Activated naive CD4-positive, alpha-beta T cell treated with anti-CD3 and anti-CD28 coated beads for 36 hours (primary cell): ENCODE results near the gene ZNF263. TPM values are rescaled to one million over a fixed set of nuclear protein-coding genes. Genes with fewer than 3 reads are reported as not detected.
A peak's percentile ranks its signal among the peaks of the same experiment; 100 is the strongest.

Experiments
- CTCF ChIA-PET: fragments of 350-600 bp; sonication (Branson Sonifier 250); formaldehyde crosslinking; loops from one replicate; lab custom pipeline; 2021; ENCODE audit warnings: antibody characterized with exemption; lab: Charles Lee
- DNase-seq: peaks from one replicate; pipeline ENCODE4 v3.0.0-alpha.2; 2020
- H3K27ac Mint-ChIP-seq: one replicate; pipeline ENCODE4 v1.8.0; 2021; ENCODE audit warnings: mild to moderate bottlenecking, mixed read lengths
- H3K27me3 Mint-ChIP-seq: one replicate; pipeline ENCODE4 v1.8.0; 2021; ENCODE audit warnings: low read depth, mixed read lengths
- H3K36me3 Mint-ChIP-seq: one replicate; pipeline ENCODE4 v1.8.0; 2021; ENCODE audit warnings: low read depth, mixed read lengths
- H3K4me1 Mint-ChIP-seq: one replicate; pipeline ENCODE4 v1.8.0; 2021; ENCODE audit warnings: low read depth, mixed read lengths
- H3K4me3 Mint-ChIP-seq: one replicate; pipeline ENCODE4 v1.8.0; 2021; ENCODE audit warnings: mild to moderate bottlenecking, moderate library complexity, mixed read lengths
- H3K9me3 Mint-ChIP-seq: one replicate; pipeline ENCODE4 v1.8.0; 2021; ENCODE audit warnings: mixed read lengths
- intact Hi-C: fragments of 100-400 bp; cut with micrococcal nuclease; formaldehyde crosslinking; loops from one replicate; pipeline ENCODE4 v1.15.1; 2023
- total RNA-seq, 2 experiments: library from RNA; stranded (reverse); gene quantifications; one replicate each; pipeline ENCODE4 v1.2.3, GENCODE V29; 2021

ZNF263 gene
- total RNA-seq, 2 experiments from 2014 or later, result 9.1 to 12.2 TPM

GRCh38 chr16:3274490-3274889 lies 8.8 kb upstream of the ZNF263 start:
- Mint-ChIP-seq H3K27ac (no peak overlapping the region), H3K27me3 (no peaks in the 10 kb centered on the region), H3K9me3 (peaks cover 25% of the 10 kb centered on the region), H3K4me1 (no peaks in the 10 kb centered on the region), H3K4me3 (no peak overlapping the region), H3K36me3 (no peaks in the 10 kb centered on the region)
- CTCF ChIA-PET, result no interaction called here
- no peak for DNase-seq
- intact Hi-C loops, result no loop called here

- H3K27ac Mint-ChIP-seq, result no peak overlapping the region
- CTCF ChIA-PET, result no interaction called here
- intact Hi-C loops, result no loop called here
Observed at GRCh38 chr16:3274947-3275346, 8.3 kb upstream of the ZNF263 start.

GRCh38 chr16:3276679-3277078 lies 6.6 kb upstream of the ZNF263 start:
- Mint-ChIP-seq H3K36me3 (no peaks in the 10 kb centered on the region), H3K27me3 (no peaks in the 10 kb centered on the region), H3K4me3 (no peak overlapping the region), H3K9me3 (peaks cover 22% of the 10 kb centered on the region), H3K4me1 (no peaks in the 10 kb centered on the region), H3K27ac (no peak overlapping the region)
- intact Hi-C loops, result no loop called here
- DNase-seq, result no peak
- CTCF ChIA-PET, result interaction anchor here (1.6 kb wide), 1 partner anchor 9 kb away, joined by 7 read pairs; no protein-coding TSS in a partner anchor

More at GRCh38 chr16:3274947-3275346, 8.3 kb upstream of the ZNF263 start:
- H3K9me3 Mint-ChIP-seq, result peaks cover 25% of the 10 kb centered on the region
- no peak for DNase-seq
- no peaks in the 10 kb centered on the region for H3K36me3 Mint-ChIP-seq
- H3K27me3 Mint-ChIP-seq, result no peaks in the 10 kb centered on the region
- no peaks in the 10 kb centered on the region for H3K4me1 Mint-ChIP-seq
- H3K4me3 Mint-ChIP-seq, result no peak overlapping the region

- Mint-ChIP-seq H3K9me3 (peaks cover 4% of the 10 kb centered on the region), H3K4me1 (peaks cover 28% of the 10 kb centered on the region), H3K27me3 (no peaks in the 10 kb centered on the region), H3K4me3 (peak overlapping the region; percentile 43), H3K27ac (no peak overlapping the region), H3K36me3 (peaks cover 26% of the 10 kb centered on the region)
- intact Hi-C loops, result no loop called here
- no peak for DNase-seq
- CTCF ChIA-PET, result interaction anchor here (1.2 kb wide), 1 partner anchor 14 kb away, joined by 4 read pairs; no protein-coding TSS in a partner anchor
Observed at GRCh38 chr16:3281222-3281820, 2.0 kb upstream of the ZNF263 start.

GRCh38 chr16:3282103-3282729 lies 1.1 kb upstream of the ZNF263 start:
- CTCF ChIA-PET, result interaction anchor here (0.9 kb wide), 1 partner anchor 152 kb away, joined by 4 read pairs; no protein-coding TSS in a partner anchor
- Mint-ChIP-seq H3K4me3 (peak overlapping the region; percentile 95), H3K4me1 (peaks cover 28% of the 10 kb centered on the region), H3K9me3 (peaks cover 10% of the 10 kb centered on the region), H3K36me3 (peaks cover 34% of the 10 kb centered on the region), H3K27me3 (no peaks in the 10 kb centered on the region), H3K27ac (peak overlapping the region; percentile 97)
- peak; percentile 13 for DNase-seq
- intact Hi-C loops, result loop anchor here (2.0 kb wide), 1 partner anchor 93 kb away; the partner anchor contains the start of gene OR1F1

GRCh38 chr16:3283543-3284447 lies 504 bp downstream of the ZNF263 start:
- CTCF ChIA-PET, result interaction anchor here (1.3 to 1.9 kb wide), 2 partner anchors 17 to 21 kb away, joined by 5 to 6 read pairs; partner anchors contain the start of genes TIGD7 and ZNF75A
- intact Hi-C loops, result loop anchor here (1.0 to 2.0 kb wide), 10 partner anchors 19 to 217 kb away; partner anchors contain the start of genes OR1F1, TIGD7, ZNF174 and ZNF200
- peaks cover 50% of the 10 kb centered on the region for H3K36me3 Mint-ChIP-seq
- H3K27ac Mint-ChIP-seq, result peak overlapping the region; percentile 97
- H3K4me1 Mint-ChIP-seq, result peaks cover 28% of the 10 kb centered on the region
- H3K27me3 Mint-ChIP-seq, result no peaks in the 10 kb centered on the region
- peak overlapping the region; percentile 95 for H3K4me3 Mint-ChIP-seq
- DNase-seq, result peak; percentile 19
- H3K9me3 Mint-ChIP-seq, result peaks cover 18% of the 10 kb centered on the region

- Mint-ChIP-seq H3K27ac (no peak overlapping the region), H3K27me3 (no peaks in the 10 kb centered on the region), H3K4me1 (peaks cover 28% of the 10 kb centered on the region), H3K4me3 (peak overlapping the region; percentile 49), H3K9me3 (peaks cover 28% of the 10 kb centered on the region), H3K36me3 (peaks cover 64% of the 10 kb centered on the region)
- CTCF ChIA-PET, result interaction anchor here (1.9 kb wide), 1 partner anchor 20 kb away, joined by 5 read pairs; the partner anchor contains the start of genes TIGD7 and ZNF75A
- no peak for DNase-seq
- intact Hi-C loops, result no loop called here
Observed at GRCh38 chr16:3285131-3285530, 1.8 kb downstream of the ZNF263 start.

GRCh38 chr16:3289998-3290673 lies 6.8 kb downstream of the ZNF263 start:
- H3K9me3 Mint-ChIP-seq, result peaks cover 67% of the 10 kb centered on the region
- H3K27ac Mint-ChIP-seq, result no peak overlapping the region
- peaks cover 90% of the 10 kb centered on the region for H3K36me3 Mint-ChIP-seq
- H3K27me3 Mint-ChIP-seq, result no peaks in the 10 kb centered on the region
- DNase-seq, result no peak
- H3K4me1 Mint-ChIP-seq, result peaks cover 11% of the 10 kb centered on the region
- intact Hi-C loops, result no loop called here
- CTCF ChIA-PET, result interaction anchor here (1.1 kb wide), 1 partner anchor 167 kb away, joined by 3 read pairs; no protein-coding TSS in a partner anchor
- H3K4me3 Mint-ChIP-seq, result no peak overlapping the region

- Mint-ChIP-seq H3K27me3 (no peaks in the 10 kb centered on the region), H3K4me3 (no peak overlapping the region), H3K9me3 (peaks cover 70% of the 10 kb centered on the region), H3K36me3 (peaks cover 80% of the 10 kb centered on the region), H3K27ac (no peak overlapping the region), H3K4me1 (no peaks in the 10 kb centered on the region)
- intact Hi-C loops, result no loop called here
- CTCF ChIA-PET, result interaction anchor here (0.6 kb wide), 1 partner anchor 86 kb away, joined by 3 read pairs; no protein-coding TSS in a partner anchor
- no peak for DNase-seq
Observed at GRCh38 chr16:3292604-3293003, 9.3 kb downstream of the ZNF263 start.

- CTCF ChIA-PET, result no interaction called here
- peaks cover 73% of the 10 kb centered on the region for H3K36me3 Mint-ChIP-seq
- H3K27ac Mint-ChIP-seq, result no peak overlapping the region
Observed at GRCh38 chr16:3295209-3295608, 11.9 kb downstream of the ZNF263 start.

GRCh38 chr16:3295783-3296182 lies 12.5 kb downstream of the ZNF263 start:
- Mint-ChIP-seq H3K4me1 (no peaks in the 10 kb centered on the region), H3K27me3 (no peaks in the 10 kb centered on the region), H3K27ac (no peak overlapping the region), H3K36me3 (peaks cover 73% of the 10 kb centered on the region), H3K9me3 (peaks cover 69% of the 10 kb centered on the region), H3K4me3 (no peak overlapping the region)
- CTCF ChIA-PET, result no interaction called here
- DNase-seq, result no peak
- intact Hi-C loops, result no loop called here

More at GRCh38 chr16:3295209-3295608, 11.9 kb downstream of the ZNF263 start:
- no peaks in the 10 kb centered on the region for H3K4me1 Mint-ChIP-seq
- H3K4me3 Mint-ChIP-seq, result no peak overlapping the region
- no peaks in the 10 kb centered on the region for H3K27me3 Mint-ChIP-seq
- intact Hi-C loops, result no loop called here
- no peak for DNase-seq
- H3K9me3 Mint-ChIP-seq, result peaks cover 71% of the 10 kb centered on the region
